SK-MEL-5 (cell line): ENCODE results near the gene YIPF4. TPM values are rescaled to one million over a fixed set of nuclear protein-coding genes. Genes with fewer than 3 reads are reported as not detected.
"Not testable (repeated sequence)": the region's sequence is repeated elsewhere in the genome, so short reads cannot be mapped to it uniquely, and the experiment has no call there.

ENCODE experiments used
- DNase-seq: peaks from one replicate; pipeline ENCODE4 v3.0.0-alpha.2; 2016; ENCODE audit warnings: low read depth, low spot score
- in situ Hi-C: cut with HindIII; loops from 2 replicates; pipeline ENCODE4 v1.10.0; 2016; ENCODE audit warnings: low sequenced_read_pairs, high pct_unique_total_duplicates, low pct_unique_long_range_greater_than_20kb
- total RNA-seq: library from RNA; depleted of rRNA; stranded (reverse); fragments of >200 nt; shearing (Covaris generic); gene quantifications from 2 replicates; pipeline ENCODE4 v1.2.3, GENCODE V29; 2014

The YIPF4 gene
- total RNA-seq, 1 experiment from 2014 or later: 68.0 TPM

DNA sequence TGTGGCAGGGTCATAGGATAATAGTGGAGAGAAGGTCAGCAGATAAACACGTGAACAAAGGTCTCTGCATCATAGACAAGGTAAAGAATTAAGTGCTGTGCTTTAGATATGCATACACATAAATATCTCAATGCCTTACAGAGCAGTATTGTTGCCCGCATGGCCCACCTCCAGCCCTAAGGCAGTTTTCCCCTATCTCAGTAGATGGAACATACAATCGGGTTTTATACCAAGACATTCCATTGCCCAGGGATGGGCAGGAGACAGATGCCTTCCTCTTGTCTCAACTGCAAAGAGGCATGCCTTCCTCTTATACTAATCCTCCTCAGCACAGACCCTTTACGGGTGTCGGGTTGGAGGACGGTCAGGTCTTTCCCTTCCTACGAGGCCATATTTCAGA, 1.9 kb upstream of the YIPF4 start:
- DNase-seq: peak; percentile 61
- in situ Hi-C loops: not testable (repeated sequence)

DNA sequence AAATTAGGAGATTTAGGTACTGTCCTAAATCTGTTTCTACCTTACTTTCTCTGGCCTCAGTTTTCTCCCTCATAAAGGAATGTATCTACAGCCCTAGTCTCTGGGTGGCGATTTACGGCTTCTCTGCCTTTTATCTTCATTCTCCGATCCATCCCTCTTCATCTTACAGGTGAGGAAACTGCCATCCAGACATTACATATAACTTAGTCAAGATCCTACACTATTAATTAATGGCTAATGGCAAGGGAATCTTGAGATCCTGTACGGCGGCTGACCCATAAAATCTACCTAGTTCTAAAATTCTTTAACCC, 386 bp upstream of the YIPF4 start:
- no peak for DNase-seq
- in situ Hi-C loops: no loop called here

DNA sequence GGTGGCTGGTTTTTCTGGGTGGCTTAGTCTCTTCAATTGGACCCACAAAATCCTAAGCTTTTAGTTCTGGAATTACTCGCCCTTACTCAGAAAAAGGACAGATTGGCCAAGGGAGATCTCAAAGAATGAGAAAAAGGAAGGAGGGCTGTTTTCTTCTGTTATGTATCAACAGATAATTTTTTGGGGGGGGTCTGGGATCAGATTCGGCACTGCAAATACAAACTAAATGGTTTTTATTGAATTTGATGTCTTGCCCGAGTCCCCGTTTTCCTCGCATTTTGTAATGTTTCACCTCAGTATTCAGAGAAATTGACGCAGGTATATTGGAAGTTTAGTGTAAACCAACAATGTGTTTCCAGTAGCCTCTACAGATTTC, 762 bp downstream of the YIPF4 start:
- in situ Hi-C loops: no loop called here
- DNase-seq: no peak

DNA sequence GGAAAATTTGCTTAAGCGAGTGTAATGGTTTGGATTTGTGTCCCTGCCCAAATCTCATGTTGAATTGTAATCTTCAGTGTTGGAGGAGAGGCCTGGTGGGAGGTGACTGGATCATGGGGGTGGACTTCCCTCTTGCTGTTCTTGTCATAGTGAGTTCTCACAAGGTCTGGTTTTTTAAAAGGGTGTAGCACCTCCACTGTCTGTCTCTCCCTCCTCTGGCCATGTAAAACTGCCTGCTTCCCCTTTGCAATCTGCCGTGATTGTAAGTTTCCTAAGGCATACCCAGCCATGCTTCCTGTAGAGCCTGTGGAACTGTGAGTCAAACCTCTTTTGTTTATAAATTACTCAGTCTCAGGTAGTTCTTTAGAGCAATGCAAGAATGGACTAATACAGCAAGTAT, 6.6 kb downstream of the YIPF4 start:
- in situ Hi-C loops: no loop called here
- no peak for DNase-seq

DNA sequence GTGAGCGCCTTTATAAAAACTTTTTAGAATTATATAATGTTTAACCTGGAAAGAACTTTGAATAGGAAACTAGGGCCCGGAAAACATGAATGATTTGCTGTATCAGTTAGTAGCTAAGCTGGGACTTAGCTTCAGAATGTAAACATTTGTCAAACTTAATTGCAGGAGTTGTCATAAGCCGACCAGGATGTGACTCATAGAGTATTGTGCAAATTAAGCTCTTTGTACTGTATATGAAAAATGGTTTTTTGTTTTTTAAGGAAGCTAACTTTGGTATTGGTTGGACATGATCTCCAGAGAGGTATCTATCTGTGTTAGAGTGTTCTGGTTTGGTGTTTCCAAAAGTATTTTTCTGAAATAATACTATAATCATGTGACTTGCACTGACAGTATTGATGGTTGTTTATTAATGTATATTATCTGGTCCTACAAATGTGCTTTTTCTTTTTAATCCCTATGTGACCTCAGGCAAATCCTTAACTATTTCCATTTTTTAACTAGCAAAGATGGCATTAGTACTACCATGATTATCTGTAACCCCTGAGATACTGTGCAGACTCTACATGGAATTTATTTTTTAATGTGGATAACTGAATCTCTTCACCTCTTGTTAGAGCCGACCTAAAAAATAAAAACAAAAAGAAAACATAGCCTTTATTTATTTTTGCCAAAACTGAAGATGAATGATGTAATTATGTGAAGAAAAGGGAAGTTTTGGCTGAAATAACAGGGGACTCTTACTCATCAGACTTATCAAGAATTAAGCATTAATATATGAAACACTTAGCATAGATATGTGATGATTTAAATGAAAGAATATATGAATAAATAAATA, 11.7 kb downstream of the YIPF4 start:
- peak; percentile 59 for DNase-seq
- in situ Hi-C loops: no loop called here

DNA sequence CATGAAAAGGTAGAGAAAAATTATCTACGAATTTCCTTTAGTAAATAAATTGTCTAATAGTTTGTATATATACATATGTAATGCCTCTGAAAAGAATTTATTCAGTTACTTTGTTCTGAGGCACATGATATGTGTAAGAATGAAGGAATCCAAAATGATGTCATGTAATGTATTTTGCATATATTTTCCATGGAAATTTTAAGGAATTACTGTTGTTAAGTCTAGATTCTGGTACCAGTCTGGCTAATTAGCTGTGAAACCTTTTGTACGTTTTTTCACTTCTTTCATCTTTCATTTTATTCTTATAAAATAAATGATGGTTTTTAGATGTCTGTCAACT, 12.3 kb downstream of the YIPF4 start:
- in situ Hi-C loops: no loop called here
- DNase-seq: no peak

DNA sequence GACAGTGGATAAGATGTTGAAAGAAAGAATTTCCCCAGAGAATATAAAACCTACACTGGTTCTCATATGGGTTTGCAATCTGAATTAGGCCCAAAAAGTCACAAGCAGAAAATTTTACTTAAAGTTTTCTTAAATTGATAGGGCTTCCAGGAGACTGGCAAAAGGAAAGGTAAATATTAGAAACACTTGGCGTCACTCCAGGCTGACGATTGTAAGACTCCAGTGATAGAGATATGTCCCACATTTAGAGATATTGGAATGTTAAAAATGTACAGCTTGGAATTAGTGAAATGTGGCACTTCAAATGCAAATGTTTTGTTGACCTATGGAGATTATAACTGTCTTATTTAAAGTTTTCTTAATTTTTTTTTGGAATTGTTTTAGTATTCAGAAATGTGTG, 14.0 kb downstream of the YIPF4 start:
- DNase-seq: no peak
- in situ Hi-C loops: no loop called here

DNA sequence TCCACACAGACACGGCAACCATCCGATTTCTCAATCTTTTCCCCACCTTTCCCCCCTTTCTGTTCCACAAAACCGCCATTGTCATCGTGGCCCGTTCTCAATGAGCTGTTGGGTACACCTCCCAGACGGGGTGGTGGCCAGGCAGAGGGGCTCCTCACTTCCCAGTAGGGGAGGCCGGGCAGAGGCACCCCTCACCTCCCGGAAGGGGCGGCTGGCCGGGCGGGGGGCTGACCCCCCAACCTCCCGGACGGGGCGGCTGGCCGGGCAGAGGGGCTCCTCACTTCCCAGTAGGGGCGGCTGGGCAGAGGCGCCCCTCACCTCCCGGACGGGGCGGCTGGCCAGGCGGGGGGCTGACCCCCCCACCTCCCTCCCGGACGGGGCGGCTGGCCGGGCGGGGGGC, 15.8 kb downstream of the YIPF4 start:
- DNase-seq, in situ Hi-C loops: not testable (repeated sequence)

DNA sequence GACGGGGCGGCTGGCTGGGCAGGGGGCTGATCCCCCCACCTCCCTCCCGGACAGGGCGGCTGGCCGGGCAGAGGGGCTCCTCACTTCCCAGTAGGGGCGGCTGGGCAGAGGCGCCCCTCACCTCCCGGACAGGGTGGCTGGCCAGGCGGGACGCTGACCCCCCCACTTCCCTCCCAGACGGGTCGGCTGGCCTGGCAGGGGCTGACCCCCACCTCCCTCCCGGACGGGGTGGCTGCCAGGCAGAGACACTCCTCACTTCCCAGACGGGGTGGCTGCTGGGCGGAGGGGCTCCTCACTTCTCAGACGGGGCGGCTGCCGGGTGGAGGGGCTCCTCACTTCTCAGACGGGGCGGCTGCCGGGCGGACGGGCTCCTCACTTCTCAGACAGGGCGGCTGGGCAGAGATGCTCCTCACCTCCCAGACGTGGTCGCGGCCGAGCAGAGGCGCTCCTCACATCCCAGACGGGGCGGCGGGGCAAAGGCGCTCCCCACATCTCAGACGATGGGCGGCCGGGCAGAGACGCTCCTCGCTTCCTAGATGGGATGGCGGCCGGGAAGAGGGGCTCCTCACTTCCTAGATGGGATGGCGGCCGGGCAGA, 16.4 kb downstream of the YIPF4 start:
- in situ Hi-C loops, DNase-seq: not testable (repeated sequence)

DNA sequence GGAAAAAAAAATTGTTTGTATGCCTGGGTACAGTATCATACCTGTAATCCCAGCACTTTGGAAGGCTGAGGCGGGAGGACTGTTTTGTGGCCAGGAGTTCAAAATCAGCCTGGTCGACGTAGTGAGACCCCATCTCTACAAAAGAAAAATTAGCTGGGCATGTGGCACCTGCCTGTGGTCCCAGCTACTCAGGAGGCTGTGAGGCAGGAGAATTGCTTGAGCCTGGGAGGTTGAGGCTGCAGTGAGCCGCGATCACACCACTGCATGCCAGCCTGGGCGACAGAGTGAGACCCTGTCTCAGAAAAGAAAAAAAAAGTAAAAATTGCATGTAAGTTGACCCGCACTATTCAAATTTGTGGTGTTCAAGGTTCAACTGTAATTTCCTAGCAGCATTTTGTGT, 32.9 kb downstream of the YIPF4 start:
- DNase-seq: no peak
- in situ Hi-C loops: no loop called here

DNA sequence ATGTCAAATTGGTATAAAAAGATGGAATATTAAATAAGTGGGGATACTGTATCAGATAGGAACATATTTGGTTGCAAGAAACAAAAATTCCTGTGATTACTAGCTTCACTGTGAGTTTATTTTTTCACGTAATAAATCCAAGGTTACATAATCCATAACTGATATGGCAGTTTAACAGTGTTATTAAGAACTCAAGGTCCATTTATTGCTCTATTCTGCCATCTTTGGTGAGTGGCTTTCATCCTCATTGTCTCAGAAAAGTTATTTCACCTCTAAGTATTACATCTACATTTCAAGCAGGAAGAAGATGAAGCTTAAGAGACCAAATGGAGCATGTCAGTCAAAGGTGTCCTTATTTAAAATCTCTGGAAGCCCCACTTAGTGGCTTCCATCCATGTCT, 37.2 kb downstream of the YIPF4 start:
- no peak for DNase-seq
- in situ Hi-C loops: no loop called here

DNA sequence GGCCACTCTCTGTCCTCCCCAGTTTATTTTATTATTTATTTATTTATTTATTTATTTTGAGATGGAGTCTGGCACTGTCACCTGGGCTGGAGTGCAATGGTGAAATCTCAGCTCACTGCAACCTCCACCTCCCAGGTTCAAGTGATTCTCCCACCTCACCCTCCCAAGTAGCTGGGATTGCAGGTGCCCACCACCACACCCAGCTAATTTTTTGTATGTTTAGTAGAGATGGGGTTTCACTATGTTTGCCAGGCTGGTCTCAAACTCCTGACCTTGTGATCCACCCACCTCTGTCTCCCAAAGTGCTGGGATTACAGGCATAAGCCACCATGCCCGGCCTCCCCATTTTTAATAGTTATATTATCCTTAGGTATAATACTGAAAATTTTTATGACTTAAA, 51.0 kb downstream of the YIPF4 start:
- in situ Hi-C loops, DNase-seq: not testable (repeated sequence)

DNA sequence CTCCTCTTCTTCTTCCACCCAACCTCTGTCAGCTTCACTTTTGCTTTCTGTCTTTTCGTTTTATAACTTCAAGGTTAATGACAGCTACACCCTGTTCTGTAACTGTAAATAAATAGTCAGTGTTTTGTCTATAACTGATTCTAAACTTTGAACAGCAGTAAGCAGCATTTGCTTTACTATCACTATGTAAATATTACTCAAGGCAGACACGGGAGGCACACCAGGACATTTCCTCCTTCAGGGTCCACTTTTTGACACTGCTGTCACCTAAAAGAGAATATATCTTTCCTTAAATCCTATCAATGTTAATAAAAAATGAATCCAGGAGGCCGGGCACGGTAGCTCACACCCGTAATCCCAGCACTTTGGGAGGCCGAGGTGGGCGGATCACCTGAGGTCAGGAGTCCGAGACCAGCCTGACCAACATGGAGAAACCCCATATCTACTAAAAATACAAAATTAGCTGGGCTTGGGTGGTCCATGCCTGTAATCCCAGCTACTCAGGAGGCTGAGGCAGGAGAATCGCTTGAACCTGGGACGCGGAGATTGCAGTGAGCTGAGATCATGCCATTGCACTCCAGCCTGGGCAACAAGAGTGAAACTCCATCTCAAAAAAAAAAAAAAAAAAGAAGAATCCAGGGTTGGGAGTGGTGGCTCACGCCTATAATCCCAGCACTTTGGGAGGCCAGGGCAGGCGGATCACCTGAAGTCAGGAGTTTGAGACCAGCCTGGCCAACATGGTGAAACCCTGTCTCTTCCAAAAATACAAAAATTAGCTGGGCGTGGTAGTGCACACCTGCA, 51.7 kb downstream of the YIPF4 start:
- in situ Hi-C loops, DNase-seq: not testable (repeated sequence)

DNA sequence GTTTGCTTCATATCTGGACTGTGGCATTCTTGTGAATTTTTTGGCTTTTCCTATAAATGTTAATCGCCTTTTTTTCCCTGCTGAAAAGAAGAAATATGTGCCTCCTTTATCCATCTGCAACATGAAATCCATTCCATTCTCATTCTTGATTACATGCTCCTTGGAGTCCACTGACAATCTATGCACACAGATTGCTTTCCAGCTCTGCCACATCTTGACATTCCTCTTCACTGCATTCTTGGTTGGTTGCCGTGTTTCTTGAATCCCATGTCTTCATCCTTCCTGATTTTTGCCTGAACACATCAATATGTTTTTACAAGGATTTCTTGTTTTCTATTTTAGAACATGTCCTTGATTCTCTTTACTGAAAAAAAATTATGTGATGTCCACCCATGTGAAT, 52.4 kb downstream of the YIPF4 start:
- DNase-seq: no peak
- in situ Hi-C loops: no loop called here

DNA sequence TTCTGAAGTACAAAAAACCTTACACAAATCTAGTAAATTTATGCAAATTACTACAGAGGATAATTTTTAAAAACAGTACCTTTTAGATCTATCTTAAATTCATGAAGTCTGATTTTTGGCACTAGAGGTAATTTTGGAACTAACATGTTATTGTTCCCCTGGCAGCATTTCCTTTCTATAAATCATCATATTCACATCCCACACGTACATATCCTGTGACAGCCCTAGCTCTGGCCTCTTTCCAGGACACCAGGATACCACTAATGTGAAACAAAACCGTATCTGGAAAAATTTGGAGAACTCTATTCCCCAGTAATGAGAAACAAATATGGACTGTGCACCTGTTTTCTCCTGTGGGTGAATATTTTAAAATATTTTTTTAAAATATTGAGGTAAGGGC, 65.1 kb downstream of the YIPF4 start:
- in situ Hi-C loops: no loop called here
- no peak for DNase-seq

DNA sequence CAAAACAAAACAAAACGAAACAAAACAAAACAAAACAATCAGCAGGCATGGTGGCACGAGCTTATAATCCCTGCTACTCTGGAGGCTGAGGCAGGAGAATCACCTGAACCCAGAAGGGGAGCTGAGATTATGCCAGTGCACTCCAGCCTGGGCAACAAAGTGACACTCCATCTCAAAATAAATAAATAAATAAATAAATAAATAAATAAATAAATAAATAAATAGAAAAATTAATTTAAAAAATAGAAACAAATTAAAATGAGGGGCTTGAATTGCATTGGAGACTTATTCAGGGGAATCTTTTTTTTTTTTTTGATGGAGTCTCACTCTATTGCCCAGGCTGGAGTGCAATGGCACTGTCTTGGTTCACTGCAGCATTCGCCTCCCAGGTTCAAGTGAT, 73.1 kb downstream of the YIPF4 start:
- DNase-seq, in situ Hi-C loops: not testable (repeated sequence)

DNA sequence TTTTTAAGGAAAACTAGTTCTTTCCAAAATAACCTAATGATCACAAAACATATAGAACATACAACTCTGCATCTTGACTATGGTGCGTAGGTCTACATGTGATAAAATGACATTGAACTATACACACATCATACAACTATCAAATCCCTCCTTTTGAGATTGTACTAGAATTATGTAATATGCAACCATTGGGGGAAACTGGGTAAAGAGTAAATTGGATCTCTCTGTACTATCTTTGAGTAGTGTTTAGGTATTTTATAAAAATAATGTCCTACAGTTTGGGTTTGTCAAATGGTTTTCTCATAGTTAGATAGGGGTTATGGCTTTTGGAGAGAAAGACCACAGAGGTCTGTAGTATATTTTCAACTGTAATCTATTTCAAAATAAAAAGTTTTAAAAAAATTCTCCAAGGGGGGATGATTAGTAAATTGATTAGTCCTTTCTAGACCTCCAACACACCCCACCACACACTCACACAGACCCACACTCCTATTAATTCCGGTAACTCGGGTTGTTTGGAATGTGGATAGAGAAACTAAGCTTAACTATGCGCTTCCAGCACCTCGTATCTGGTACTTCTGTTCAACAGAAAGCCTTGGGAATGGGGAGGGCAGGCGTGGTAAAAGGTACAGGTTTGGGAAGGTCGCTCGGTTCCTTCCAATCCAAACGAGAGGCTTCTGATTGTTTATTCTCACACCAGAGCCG, 78.4 kb downstream of the YIPF4 start:
- no peak for DNase-seq
- in situ Hi-C loops: no loop called here

DNA sequence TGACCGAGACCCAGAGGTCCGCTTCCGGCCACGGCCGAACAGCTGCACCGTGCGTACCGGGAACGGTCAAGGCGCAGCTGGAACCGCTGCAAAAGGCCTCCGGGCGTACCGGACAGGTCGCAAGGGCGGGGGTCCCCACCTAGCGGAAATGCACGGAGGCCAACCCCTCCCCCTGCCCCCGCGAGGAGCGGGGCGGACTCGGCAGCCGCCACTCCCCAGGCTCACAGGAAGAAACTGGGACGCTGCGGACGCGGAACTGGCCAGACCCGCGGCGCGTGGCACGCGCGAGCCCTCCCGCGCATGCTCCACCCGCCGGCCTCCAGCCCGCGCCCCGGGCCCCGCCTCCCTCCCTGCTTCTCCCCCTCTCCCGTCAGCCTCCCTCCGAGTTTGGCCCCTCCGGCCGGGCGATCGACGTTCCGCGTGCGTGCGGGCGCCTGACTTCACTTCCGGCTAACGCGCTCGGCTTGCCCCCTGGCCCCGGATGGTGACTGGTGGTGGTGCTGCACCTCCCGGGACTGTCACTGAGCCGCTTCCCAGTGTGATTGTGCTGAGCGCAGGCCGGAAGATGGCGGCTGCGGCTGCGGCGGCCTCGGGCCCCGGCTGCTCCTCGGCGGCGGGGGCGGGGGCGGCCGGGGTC, 79.1 kb downstream of the YIPF4 start, which contains the start of gene BIRC6:
TSS of gene BIRC6 (plus strand) at position 343 of the 637 bp plus-strand sequence. CDS start at position 482, 139 bp downstream.
- in situ Hi-C loops: no loop called here
- DNase-seq: peak; percentile 99
